Measurements from ENCODE around the gene RO60. TPM values are rescaled to one million over a fixed set of nuclear protein-coding genes. Genes with fewer than 3 reads are reported as not detected.

RO60 gene
- total and polyA plus RNA-seq, 2 of the 13 experiments (the other 11 are each of a cell fraction or from before 2014, with no cell fraction given): 20.3 to 53.7 TPM

- TF ChIP-seq ZNF318 (CRISPR knock-in tag; IDR thresholded peaks at IDR 0.05): no peak
- TF ChIP-seq ZNF430 (CRISPR knock-in tag; IDR thresholded peaks at IDR 0.05): no peak
- TF ChIP-seq SRSF4 (IDR thresholded peaks at IDR 0.05; ENCODE audit: low read depth, low read length, poor library complexity, severe bottlenecking): no peak
- no peak for TF ChIP-seq ZNF781 (CRISPR knock-in tag; IDR thresholded peaks at IDR 0.05; ENCODE audit: borderline replicate concordance, not compliant biosample characterization)
Observed at GRCh38 chr1:193014400-193014799, 45.0 kb upstream of the RO60 start (continued).

GRCh38 chr1:193016788-193017187, 42.6 kb upstream of the RO60 start:
- FAIRE-seq (no peak), DNase-seq (ENCODE audit: low spot score) (no peak), ATAC-seq (no peak)
- ChIA-PET POLR2A (no interaction called here), CTCF (ENCODE audit: low intra/inter-chr PET ratio, low total read pairs) (no interaction called here)
- Histone ChIP-seq H3K4me2 (ENCODE audit: low read depth, low read length) (no peak overlapping the region), H4K20me1 (ENCODE audit: insufficient read depth, low read length) (no peaks in the 10 kb centered on the region), H3K4me3 (replicated peaks in 1 of 3; ENCODE audit: insufficient read depth in 1 of 3, low read depth in 2 of 3, low read length in 3 of 3) (no peak overlapping the region), H3K79me2 (ENCODE audit: insufficient read depth, low read length) (no peaks in the 10 kb centered on the region), H3K27ac (ENCODE audit: extremely low read length, insufficient read depth, low read length) (no peak overlapping the region), H3K4me1 (ENCODE audit: insufficient read depth, low read length) (0 out of 2 replicates have a peak, but pooled peaks cover 4% of the 10 kb centered on the region), H3K36me3 (replicated peaks in 1 of 2; ENCODE audit: control insufficient read depth in 1 of 2, insufficient read depth in 2 of 2, low read length in 2 of 2) (peaks cover 2 to 3% of the 10 kb centered on the region in 2 experiments; a peak in 2 of 5 replicates), H3K9me3 (ENCODE audit: low read length) (no peaks in the 10 kb centered on the region), H3K9ac (ENCODE audit: insufficient read depth, low read depth, low read length) (no peak overlapping the region), H2AFZ (ENCODE audit: low read length) (no peak overlapping the region), H3K27me3 (ENCODE audit: control insufficient read depth in 1 of 2, insufficient read depth in 2 of 2, low read length in 2 of 2) (no peaks in the 10 kb centered on the region)
- BruUV-seq (replicated peaks): no TSS peak
- in situ Hi-C loops (cut with HindIII; ENCODE audit: extremely low pct_ligation_motif_present, low pct_unique_long_range_greater_than_20kb): loop anchor here (5.0 kb wide), 2 partner anchors 209 to 539 kb away; partner anchors contain the start of gene RGS2
- intact Hi-C loops (cut with micrococcal nuclease; ENCODE audit: unreplicated experiment): no loop called here
- TF ChIP-seq ARNTL (CRISPR knock-in tag; IDR thresholded peaks at IDR 0.05) (no peak), ZNF703 (CRISPR knock-in tag; IDR thresholded peaks at IDR 0.05; ENCODE audit: borderline replicate concordance) (no peak), STAT5B (CRISPR knock-in tag; IDR thresholded peaks at IDR 0.05) (no peak), ZNF841 (CRISPR knock-in tag; IDR thresholded peaks at IDR 0.05; ENCODE audit: borderline replicate concordance) (no peak), PBX3 (CRISPR knock-in tag; IDR thresholded peaks at IDR 0.05; ENCODE audit: borderline replicate concordance) (no peak), HMG20A (CRISPR knock-in tag; IDR thresholded peaks at IDR 0.05; ENCODE audit: borderline replicate concordance) (no peak)

Data from HepG2 (cell line).